CD14-positive monocyte (primary cell): Measurements from ENCODE around the gene TEAD1. TPM values are rescaled to one million over a fixed set of nuclear protein-coding genes. Genes with fewer than 3 reads are reported as not detected.
"Not testable (repeated sequence)": the region's sequence is repeated elsewhere in the genome, so short reads cannot be mapped to it uniquely, and the experiment has no call there.

ENCODE experiments used
- DNase-seq, 3 donors: peaks; one replicate each; pipeline ENCODE4 v3.0.0-alpha.2; 2011 to 2022
- H2AFZ ChIP-seq: 2 replicates; pipeline ENCODE4 v1.6.0; 2012; ENCODE audit warnings: mild to moderate bottlenecking, low read depth, low read length, inconsistent platforms; ENCODE audit not compliant: insufficient read depth, poor library complexity, severe bottlenecking
- H3K27ac ChIP-seq, 2 donors: 1 replicate in 1 of 2; 2 replicates in 1 of 2; pipeline ENCODE4 v1.5.1; 2012 to 2013; ENCODE audit warnings: low read length in 2 of 2, control low read depth in 1 of 2, inconsistent platforms in 1 of 2, low read depth in 1 of 2, mild to moderate bottlenecking in 1 of 2
- H3K27me3 ChIP-seq, 2 donors: one replicate each; pipeline versions ENCODE4 v1.6.0 to v1.6.1; 2011 to 2013; ENCODE audit warnings: low read length in 2 of 2; ENCODE audit not compliant: control insufficient read depth in 2 of 2, insufficient read depth in 2 of 2
- H3K36me3 ChIP-seq, 2 donors: replicated peaks in 1 of 2; 1 replicate in 1 of 2; 2 replicates in 1 of 2; pipeline versions ENCODE4 v1.5.1 to v1.6.1; 2012 to 2013; ENCODE audit warnings: low read length in 2 of 2, control low read depth in 1 of 2, inconsistent platforms in 1 of 2, mild to moderate bottlenecking in 1 of 2; ENCODE audit not compliant: insufficient read depth in 2 of 2, control insufficient read depth in 1 of 2
- H3K4me1 ChIP-seq, 2 donors: 1 replicate in 1 of 2; 2 replicates in 1 of 2; pipeline versions ENCODE4 v1.5.1 to v1.6.1; 2012 to 2013; ENCODE audit warnings: low read length in 2 of 2, control low read depth in 1 of 2, inconsistent platforms in 1 of 2, mild to moderate bottlenecking in 1 of 2, moderate library complexity in 1 of 2; ENCODE audit not compliant: insufficient read depth in 2 of 2, control insufficient read depth in 1 of 2
- H3K4me2 ChIP-seq: replicated peaks from 2 replicates; pipeline ENCODE3; 2012; ENCODE audit warnings: low read length, moderate library complexity, mild to moderate bottlenecking; ENCODE audit not compliant: poor library complexity, severe bottlenecking; ENCODE audit errors: extremely low read depth
- H3K4me3 ChIP-seq, 3 experiments: fragments of 200-600 bp in 1 of 3; sonication (generic) in 1 of 3; replicated peaks in 1 of 3; 1 replicate in 2 of 3; 2 replicates in 1 of 3; pipeline ENCODE4 v1.5.1; 2011 to 2013; ENCODE audit warnings: low read length in 3 of 3, mild to moderate bottlenecking in 3 of 3, control low read depth in 2 of 3, low read depth in 2 of 3, inconsistent platforms in 1 of 3, moderate library complexity in 1 of 3
- H3K79me2 ChIP-seq: 2 replicates; pipeline ENCODE4 v1.6.0; 2012; ENCODE audit warnings: mild to moderate bottlenecking, control low read depth, inconsistent platforms, low read length, moderate library complexity; ENCODE audit not compliant: insufficient read depth
- H3K9ac ChIP-seq: 2 replicates; pipeline ENCODE4 v1.6.0; 2017; ENCODE audit warnings: low read length, mild to moderate bottlenecking; ENCODE audit not compliant: insufficient read depth, poor library complexity, severe bottlenecking
- H3K9me3 ChIP-seq, 2 donors: replicated peaks in 1 of 2; 1 replicate in 1 of 2; 2 replicates in 1 of 2; pipeline versions ENCODE4 v1.5.1 to v1.6.1; 2012 to 2013; ENCODE audit warnings: low read length in 2 of 2, control low read depth in 1 of 2; ENCODE audit not compliant: control insufficient read depth in 1 of 2, insufficient read depth in 1 of 2
- H4K20me1 ChIP-seq: 2 replicates; pipeline ENCODE4 v1.6.0; 2012; ENCODE audit warnings: mild to moderate bottlenecking, low read length, control low read depth, moderate library complexity; ENCODE audit not compliant: insufficient read depth
- H3K27ac Mint-ChIP-seq, 7 donors: one replicate each; pipeline ENCODE4 v1.8.0; 2020; ENCODE audit warnings: mild to moderate bottlenecking in 7 of 7, mixed read lengths in 7 of 7, moderate library complexity in 6 of 7, inconsistent platforms in 2 of 7
- H3K27me3 Mint-ChIP-seq, 3 donors: one replicate each; pipeline ENCODE4 v1.8.0; 2021 to 2022; ENCODE audit warnings: low read depth in 3 of 3, mild to moderate bottlenecking in 3 of 3, mixed read lengths in 3 of 3, moderate library complexity in 3 of 3, inconsistent platforms in 1 of 3
- H3K36me3 Mint-ChIP-seq, 2 donors: one replicate each; pipeline ENCODE4 v1.8.0; 2020; ENCODE audit warnings: mixed read lengths in 2 of 2, inconsistent platforms in 1 of 2, mild to moderate bottlenecking in 1 of 2
- H3K4me1 Mint-ChIP-seq: one replicate; pipeline ENCODE4 v1.8.0; 2020; ENCODE audit warnings: mild to moderate bottlenecking, mixed read lengths
- H3K4me3 Mint-ChIP-seq, 2 donors: one replicate each; pipeline ENCODE4 v1.8.0; 2020; ENCODE audit warnings: mild to moderate bottlenecking in 2 of 2, mixed read lengths in 2 of 2, moderate library complexity in 1 of 2
- H3K9me3 Mint-ChIP-seq, 7 donors: one replicate each; pipeline ENCODE4 v1.8.0; 2020 to 2022; ENCODE audit warnings: mixed read lengths in 7 of 7, mild to moderate bottlenecking in 6 of 7, moderate library complexity in 6 of 7, inconsistent platforms in 2 of 7
- WGBS: methylation state at CpG from one replicate; pipeline ENCODE4 v1.1.5; 2013; ENCODE audit warnings: missing lambda C conversion rate; ENCODE audit not compliant: insufficient coverage; 5-methylcytosine and 5-hydroxymethylcytosine counted together
- intact Hi-C, 2 donors: fragments of 100-400 bp; cut with micrococcal nuclease; formaldehyde crosslinking; loops; one replicate each; pipeline versions ENCODE4 v1.15.0 to v1.15.1; 2023
- polyA plus RNA-seq, 3 donors: library from polyadenylated mRNA; depleted of rRNA in 1 of 3; unstranded in 2 of 3; stranded (reverse) in 1 of 3; fragments of 300-500 nt in 2 of 3; fragments of >200 nt in 1 of 3; fragmentation: Illumina TruSeq in 2 of 3; gene quantifications; 1 replicate in 2 of 3; 2 replicates in 1 of 3; pipeline ENCODE4 v1.2.3, GENCODE V29; 2012 to 2021
- TF ChIP-seq, protein P1 (sequence below): fragments of 200-600 bp; IDR thresholded peaks from one replicate; pipeline ENCODE4 v1.8.0; 2022; ENCODE audit warnings: antibody characterized with exemption, mild to moderate bottlenecking

The TEAD1 gene
- polyA plus RNA-seq, 3 donors = not detected

DNA sequence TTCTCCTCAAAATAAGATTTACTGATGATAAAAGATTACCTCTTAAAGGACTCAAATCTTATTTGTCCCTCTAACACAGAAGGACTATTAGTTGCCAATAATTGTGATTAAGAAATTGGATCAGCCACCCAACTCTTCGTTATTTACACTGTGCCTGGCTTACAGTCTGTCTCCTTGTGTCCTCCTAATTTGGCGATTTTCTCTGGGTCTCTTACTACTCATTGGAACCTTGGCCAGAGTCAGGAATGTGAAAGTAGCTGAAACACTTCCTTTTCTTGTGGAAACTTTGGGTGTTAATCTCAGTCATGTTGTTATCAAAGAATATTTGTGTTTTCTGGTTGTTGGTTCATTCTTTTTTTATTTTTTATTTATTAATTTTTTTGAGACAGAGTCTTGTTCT lies 83.2 kb downstream of the TEAD1 start:
- Histone ChIP-seq H3K27ac (no peak overlapping the region), H3K4me3 (no peak overlapping the region), H3K9ac (no peak overlapping the region), H3K79me2 (no peaks in the 10 kb centered on the region), H3K36me3 (no peaks in the 10 kb centered on the region), H4K20me1 (no peaks in the 10 kb centered on the region), H3K4me1 (no peaks in the 10 kb centered on the region), H3K4me2 (no peak overlapping the region), H3K27me3 (peaks cover 0 to 2% of the 10 kb centered on the region in 2 donors), H2AFZ (no peak overlapping the region), H3K9me3 (no peaks in the 10 kb centered on the region)
- Mint-ChIP-seq H3K4me3 (no peak overlapping the region), H3K27ac (no peak overlapping the region), H3K36me3 (no peaks in the 10 kb centered on the region), H3K27me3 (peaks cover 4 to 9% (median 5%) of the 10 kb centered on the region in 3 donors), H3K4me1 (no peaks in the 10 kb centered on the region), H3K9me3 (peaks cover 0 to 2% (median 0%) of the 10 kb centered on the region in 7 donors)
- WGBS = 93% methylated on average over 2 of the region's 2 CpGs
- no peak for DNase-seq
- intact Hi-C loops = no loop called here
- TF ChIP-seq, protein P1, sequence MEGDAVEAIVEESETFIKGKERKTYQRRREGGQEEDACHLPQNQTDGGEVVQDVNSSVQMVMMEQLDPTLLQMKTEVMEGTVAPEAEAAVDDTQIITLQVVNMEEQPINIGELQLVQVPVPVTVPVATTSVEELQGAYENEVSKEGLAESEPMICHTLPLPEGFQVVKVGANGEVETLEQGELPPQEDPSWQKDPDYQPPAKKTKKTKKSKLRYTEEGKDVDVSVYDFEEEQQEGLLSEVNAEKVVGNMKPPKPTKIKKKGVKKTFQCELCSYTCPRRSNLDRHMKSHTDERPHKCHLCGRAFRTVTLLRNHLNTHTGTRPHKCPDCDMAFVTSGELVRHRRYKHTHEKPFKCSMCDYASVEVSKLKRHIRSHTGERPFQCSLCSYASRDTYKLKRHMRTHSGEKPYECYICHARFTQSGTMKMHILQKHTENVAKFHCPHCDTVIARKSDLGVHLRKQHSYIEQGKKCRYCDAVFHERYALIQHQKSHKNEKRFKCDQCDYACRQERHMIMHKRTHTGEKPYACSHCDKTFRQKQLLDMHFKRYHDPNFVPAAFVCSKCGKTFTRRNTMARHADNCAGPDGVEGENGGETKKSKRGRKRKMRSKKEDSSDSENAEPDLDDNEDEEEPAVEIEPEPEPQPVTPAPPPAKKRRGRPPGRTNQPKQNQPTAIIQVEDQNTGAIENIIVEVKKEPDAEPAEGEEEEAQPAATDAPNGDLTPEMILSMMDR = no peak

DNA sequence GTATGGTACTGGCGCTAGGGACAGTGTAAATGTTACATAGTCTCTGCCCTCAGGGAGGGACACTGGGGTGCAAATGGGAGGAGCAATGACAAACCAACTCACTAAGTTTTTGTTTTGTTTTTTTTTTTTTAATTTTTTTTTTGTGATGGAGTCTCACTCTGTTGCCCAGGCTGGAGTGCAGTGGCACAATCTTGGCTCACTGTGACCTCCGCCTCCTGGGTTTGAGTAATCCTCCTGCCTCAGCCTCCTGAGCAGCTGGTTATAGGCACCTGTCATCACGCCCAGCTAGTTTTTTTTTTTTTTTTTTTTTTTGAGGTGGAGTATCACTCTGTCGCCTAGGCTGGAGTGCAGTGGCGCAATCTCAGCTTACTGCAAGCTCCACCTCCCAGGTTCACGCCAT lies 83.9 kb downstream of the TEAD1 start:
- H3K27ac Mint-ChIP-seq, H3K27me3 ChIP-seq, H3K4me1 ChIP-seq, H3K9me3 ChIP-seq, H3K9ac ChIP-seq, intact Hi-C loops, H2AFZ ChIP-seq, H3K36me3 Mint-ChIP-seq, H3K9me3 Mint-ChIP-seq, H3K4me2 ChIP-seq, DNase-seq, H3K27me3 Mint-ChIP-seq, H3K36me3 ChIP-seq, H3K79me2 ChIP-seq, H3K4me1 Mint-ChIP-seq, H3K4me3 ChIP-seq, H3K4me3 Mint-ChIP-seq, H4K20me1 ChIP-seq, H3K27ac ChIP-seq: not testable (repeated sequence)
- WGBS = no CpG with 5 or more reads among the region's 6 CpGs
